GM21825 (cell line): Measurements from ENCODE around the gene CTTNBP2NL.

ENCODE experiments used
- ATAC-seq: cut with Tn5 transposase; IDR thresholded peaks from one replicate; pipeline ENCODE4 v1.9.1; 2021; ENCODE audit warnings: mild to moderate bottlenecking, moderate library complexity; ENCODE audit not compliant: unreplicated experiment

Gene CTTNBP2NL

DNA sequence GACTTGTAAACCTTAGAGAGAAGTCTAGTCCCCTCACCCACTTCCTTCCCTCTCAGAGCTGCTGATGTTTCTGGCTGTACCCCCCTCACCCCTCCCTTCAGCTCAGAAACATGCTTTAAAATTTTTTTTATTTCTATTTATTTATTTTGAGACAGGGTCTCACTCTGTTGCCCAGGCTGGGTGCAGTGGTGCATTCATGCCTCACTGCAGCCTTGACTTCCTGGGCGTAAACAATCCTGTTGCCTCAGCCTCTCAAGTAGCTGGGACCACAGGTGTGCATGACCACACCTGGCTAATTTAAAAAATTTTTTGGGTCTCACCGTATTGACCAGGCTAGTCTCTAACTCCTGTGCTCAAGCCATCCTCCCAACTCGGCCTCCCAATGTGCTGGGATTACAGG, 109.9 kb downstream of the CTTNBP2NL start:
- no peak for ATAC-seq

DNA sequence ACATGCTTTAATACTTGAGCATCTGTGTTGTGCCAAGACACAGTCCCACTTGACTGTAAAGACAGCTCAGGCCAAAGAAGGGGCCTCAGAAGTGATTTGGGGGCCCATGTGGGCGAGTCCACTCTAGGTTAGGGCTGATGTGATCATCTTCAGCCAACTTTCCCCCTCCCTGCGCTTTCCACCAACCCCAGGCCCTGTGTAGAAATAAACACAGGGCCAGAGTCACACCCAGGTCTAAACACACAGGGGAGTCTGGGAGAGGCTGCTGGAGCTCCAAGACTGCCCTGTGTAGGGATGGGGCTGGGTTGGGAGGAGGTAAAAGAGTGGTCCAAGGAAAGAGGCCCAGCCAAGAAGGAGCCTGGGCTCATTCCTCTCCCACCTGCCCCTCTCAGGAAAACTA, 110.3 kb downstream of the CTTNBP2NL start:
- no peak for ATAC-seq

DNA sequence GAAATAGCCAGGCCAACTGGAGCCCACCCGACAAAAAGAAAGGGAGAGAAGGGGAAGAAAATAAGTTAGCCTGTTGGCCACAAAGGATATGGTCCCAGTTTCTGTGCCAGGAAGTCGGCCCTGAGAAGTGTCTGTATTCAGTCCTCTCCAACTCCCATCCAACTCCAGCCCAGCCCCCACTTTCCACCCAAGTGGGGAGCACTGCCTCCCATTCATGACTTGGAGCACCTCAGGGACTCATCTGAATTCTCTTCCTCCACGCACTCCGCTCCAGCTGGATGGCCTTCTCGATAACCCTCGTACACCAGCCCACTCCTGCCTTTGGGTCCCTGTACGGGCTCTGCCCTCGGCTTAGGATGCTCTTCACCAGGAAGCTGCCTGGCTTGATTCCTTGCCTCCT, 110.7 kb downstream of the CTTNBP2NL start:
- no peak for ATAC-seq

DNA sequence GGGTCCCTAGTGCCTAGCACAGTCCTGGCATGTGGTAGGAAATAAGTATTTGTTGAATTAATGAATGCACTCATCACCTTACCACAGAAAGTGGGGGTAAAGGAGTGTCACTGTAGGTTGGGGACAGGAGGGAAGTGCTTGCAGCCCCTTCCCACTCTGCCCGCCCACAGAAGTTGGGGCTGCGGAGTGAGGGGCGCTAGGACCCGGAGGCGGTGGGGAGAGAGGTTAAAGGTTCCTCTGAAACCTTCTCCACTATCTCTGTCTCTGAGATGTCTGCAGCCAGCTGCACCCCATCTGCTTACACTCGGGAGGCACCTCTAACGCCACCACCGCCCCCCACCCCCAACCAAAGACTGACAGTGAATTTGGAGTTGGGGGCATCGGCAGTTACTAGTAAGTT, 111.3 kb downstream of the CTTNBP2NL start:
- ATAC-seq: no peak

DNA sequence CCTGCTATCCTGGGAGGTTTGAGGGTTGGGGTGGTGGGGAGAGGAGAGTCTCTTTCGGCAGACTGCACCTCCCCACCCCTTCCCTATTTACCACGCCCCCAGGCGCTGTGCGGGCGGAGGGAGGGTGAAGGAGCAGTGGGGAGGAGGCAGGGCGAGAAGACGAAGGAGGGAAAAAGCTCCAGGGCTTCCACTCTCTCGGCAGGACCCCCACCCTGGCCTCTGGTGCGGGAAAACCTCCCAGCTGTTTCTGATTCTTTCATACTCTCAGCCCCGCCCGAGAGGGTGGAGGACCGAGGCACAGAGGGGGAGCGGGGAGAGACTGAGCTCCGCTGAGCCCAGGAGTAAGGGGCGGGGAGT, 111.9 kb downstream of the CTTNBP2NL start:
- no peak for ATAC-seq

DNA sequence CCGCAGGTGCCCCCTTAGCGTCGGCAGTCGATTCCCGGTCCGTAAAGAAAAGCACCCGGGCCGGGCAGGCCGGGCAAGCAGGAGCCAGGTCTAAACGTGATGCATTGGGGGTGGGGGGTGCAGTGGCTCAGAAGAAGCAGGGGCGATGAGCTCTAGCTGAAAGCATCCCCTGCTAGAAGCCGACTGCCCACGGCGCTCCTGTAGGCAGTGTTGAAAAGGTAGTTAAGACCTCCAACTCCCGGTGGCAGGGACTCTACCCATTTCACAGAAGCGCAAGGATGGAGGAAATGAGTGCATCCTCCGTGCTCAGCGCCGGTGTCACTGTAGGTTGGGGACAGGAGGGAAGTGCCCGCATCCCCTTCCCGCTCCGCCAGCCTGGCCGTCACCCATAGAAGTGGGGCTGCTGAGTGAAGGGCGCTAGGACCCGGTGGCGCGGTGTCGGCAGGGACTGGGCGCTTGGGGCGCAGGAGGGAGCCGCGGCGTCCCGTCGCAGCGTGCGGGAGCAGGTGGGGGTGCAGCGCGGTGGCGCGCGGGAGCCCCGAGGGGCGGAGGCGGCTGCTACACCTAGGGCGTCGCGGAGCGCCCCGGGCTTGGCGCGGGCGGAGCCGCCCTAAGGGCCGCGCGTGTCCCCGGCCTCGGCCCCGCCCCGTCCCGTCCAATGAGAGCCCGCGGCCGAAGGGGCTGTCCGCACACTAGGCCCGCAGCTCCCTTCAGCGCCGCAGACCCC, 112.4 kb downstream of the CTTNBP2NL start, which contains the start of gene WNT2B:
Gene WNT2B, plus strand, starts transcription at position 688 of the 727 bp plus-strand sequence. CDS start 298 bp downstream, outside the sequence.
- ATAC-seq: no peak

DNA sequence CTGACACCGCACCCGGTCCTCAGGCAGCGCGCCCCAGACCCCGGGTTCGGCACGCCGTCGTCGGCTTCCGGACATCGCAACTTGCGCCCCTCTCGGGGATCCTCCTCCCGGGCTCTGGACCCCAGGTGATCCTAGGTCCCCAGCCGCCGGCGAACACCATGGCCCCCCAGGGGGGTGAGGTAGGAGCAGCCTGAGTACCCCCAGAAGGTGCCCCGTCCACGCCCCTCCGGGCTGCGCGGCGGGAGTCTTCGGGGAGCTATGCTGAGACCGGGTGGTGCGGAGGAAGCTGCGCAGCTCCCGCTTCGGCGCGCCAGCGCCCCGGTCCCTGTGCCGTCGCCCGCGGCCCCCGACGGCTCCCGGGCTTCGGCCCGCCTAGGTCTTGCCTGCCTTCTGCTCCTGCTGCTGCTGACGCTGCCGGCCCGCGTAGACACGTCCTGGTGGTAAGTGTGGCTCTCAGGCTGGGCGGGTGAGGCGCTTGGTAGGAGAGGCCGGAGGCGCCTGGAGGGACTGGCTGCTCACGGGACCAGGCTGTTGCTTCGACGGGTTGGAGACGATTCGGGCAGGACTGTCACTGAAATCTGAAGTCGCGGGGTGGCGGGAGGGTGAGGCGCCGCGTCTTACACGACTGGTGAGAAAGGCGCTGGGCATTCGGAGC, 113.1 kb downstream of the CTTNBP2NL start:
- ATAC-seq: no peak

DNA sequence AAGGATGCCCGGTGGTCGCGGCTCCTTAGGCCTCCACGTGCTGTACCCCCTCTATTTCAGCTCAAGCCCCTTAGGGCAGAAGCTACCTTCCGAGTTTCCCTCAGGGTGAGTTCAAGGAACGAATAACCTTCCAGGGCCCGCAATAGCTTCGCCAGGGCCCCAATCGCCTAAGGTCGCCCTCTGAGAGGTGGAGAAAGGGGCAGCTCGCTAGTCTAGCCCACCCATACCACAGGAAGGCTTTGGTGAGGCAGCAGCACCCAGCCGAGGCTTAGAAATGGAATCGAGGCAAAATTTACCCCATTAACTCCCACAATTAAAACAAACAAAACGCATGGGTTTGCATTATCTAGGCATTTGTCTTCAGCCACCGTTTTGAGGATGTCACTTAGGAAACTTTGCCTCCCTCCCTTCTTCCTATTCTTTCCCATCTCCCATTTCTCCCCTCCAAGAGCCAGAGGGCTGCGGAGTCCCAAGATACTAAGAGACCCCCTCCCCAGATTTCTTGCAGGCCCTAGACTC, 113.7 kb downstream of the CTTNBP2NL start:
- no peak for ATAC-seq

DNA sequence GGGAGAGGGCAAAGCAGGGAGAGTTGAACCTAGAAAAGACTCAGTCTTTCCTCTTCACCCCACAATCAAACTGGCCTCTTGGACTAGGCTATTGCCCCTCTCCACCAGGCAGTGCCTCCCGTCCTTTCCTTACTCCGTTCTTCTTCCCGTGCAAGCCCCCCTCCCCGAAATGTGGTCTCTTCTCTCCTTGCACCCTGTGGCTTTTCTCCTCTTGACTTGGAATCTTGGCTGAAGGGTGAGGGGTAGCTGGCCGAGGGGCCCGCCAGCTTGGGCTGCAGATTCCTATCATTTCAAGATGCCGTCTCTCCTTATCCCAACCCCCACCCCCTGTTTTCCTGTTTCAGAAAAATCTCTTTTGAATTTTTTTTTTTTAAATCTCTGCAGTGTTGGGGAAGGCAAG, 114.3 kb downstream of the CTTNBP2NL start:
- no peak for ATAC-seq
